HepG2 (cell line): Measurements from ENCODE around the gene DHX57. TPM values are rescaled to one million over a fixed set of nuclear protein-coding genes. Genes with fewer than 3 reads are reported as not detected.

Experiments
- ATAC-seq: fragments of 200-7000 bp; cut with Tn5 transposase; 3 replicates; pipeline ENCODE4 v1.9.1; 2020; ENCODE audit warnings: mild to moderate bottlenecking, moderate library complexity
- BruUV-seq: library from RNA; stranded (reverse); fragments of 400-500 nt; replicated peaks from 2 replicates; lab custom pipeline; 2021; lab: Mats Ljungman, UMichigan
- CTCF ChIA-PET: fragments of 300-600 bp; formaldehyde crosslinking; extraction: SDS; loops from one replicate; lab custom pipeline; 2021; ENCODE audit warnings: low total read pairs, inconsistent platforms, low intra/inter-chr PET ratio; lab: Yijun Ruan, JAX
- POLR2A ChIA-PET: fragments of 350-600 bp; sonication (Branson Sonifier 250); formaldehyde crosslinking; loops from one replicate; lab custom pipeline; 2020; ENCODE audit warnings: antibody characterized with exemption, inconsistent platforms; lab: Yijun Ruan, JAX
- DNase-seq: peaks from one replicate; pipeline ENCODE4 v3.0.0-alpha.2; 2015; ENCODE audit warnings: low spot score
- FAIRE-seq: peaks from 3 replicates; lab custom pipeline; 2011; peaks lifted over from hg19 to GRCh38; lab: Jason Lieb, UNC
- H2AFZ ChIP-seq: one replicate; pipeline ENCODE4 v1.6.1; 2011; ENCODE audit warnings: low read length, inconsistent platforms
- H3K27ac ChIP-seq: fragments of 300-600 bp; 3 replicates; pipeline ENCODE4 v1.8.0; 2011; ENCODE audit warnings: mixed run types, mild to moderate bottlenecking, mixed read lengths, low read length, inconsistent platforms; ENCODE audit not compliant: insufficient read depth; ENCODE audit errors: extremely low read length
- H3K27me3 ChIP-seq, 2 experiments: fragments of 200-600 bp in 1 of 2; 2 replicates in 1 of 2; 3 replicates in 1 of 2; pipeline versions ENCODE4 v1.6.0 to v1.8.0; 2011; ENCODE audit warnings: low read length in 2 of 2, mild to moderate bottlenecking in 2 of 2, moderate library complexity in 2 of 2, inconsistent platforms in 1 of 2; ENCODE audit not compliant: insufficient read depth in 2 of 2, control insufficient read depth in 1 of 2
- H3K36me3 ChIP-seq, 2 experiments: fragments of 200-600 bp in 1 of 2; replicated peaks in 1 of 2; 2 replicates in 1 of 2; 3 replicates in 1 of 2; pipeline versions ENCODE4 v1.5.1 to v1.8.0; 2011; ENCODE audit warnings: low read length in 2 of 2, inconsistent platforms in 1 of 2; ENCODE audit not compliant: insufficient read depth in 2 of 2, control insufficient read depth in 1 of 2
- H3K4me1 ChIP-seq: 2 replicates; pipeline ENCODE4 v1.5.1; 2012; ENCODE audit warnings: low read length, inconsistent platforms; ENCODE audit not compliant: insufficient read depth
- H3K4me2 ChIP-seq: 2 replicates; pipeline ENCODE4 v1.6.0; 2011; ENCODE audit warnings: low read depth, low read length, inconsistent platforms
- H3K4me3 ChIP-seq, 3 experiments: fragments of 200-600 bp in 1 of 3; sonication (generic), shearing (Covaris generic) in 1 of 3; replicated peaks in 1 of 3; 2 replicates each; pipeline ENCODE4 v1.5.1; 2011 to 2016; ENCODE audit warnings: low read length in 3 of 3, inconsistent platforms in 2 of 3, low read depth in 2 of 3, mild to moderate bottlenecking in 2 of 3, control low read depth in 1 of 3, mixed read lengths in 1 of 3; ENCODE audit not compliant: insufficient read depth in 1 of 3
- H3K79me2 ChIP-seq: one replicate; pipeline ENCODE4 v1.6.1; 2011; ENCODE audit warnings: low read length, inconsistent platforms; ENCODE audit not compliant: insufficient read depth
- H3K9ac ChIP-seq: 2 replicates; pipeline ENCODE4 v1.6.0; 2011; ENCODE audit warnings: mild to moderate bottlenecking, low read depth, low read length, inconsistent platforms; ENCODE audit not compliant: insufficient read depth
- H3K9me3 ChIP-seq: 2 replicates; pipeline ENCODE4 v1.5.1; 2012; ENCODE audit warnings: mild to moderate bottlenecking, low read length
- H4K20me1 ChIP-seq: 2 replicates; pipeline ENCODE4 v1.6.0; 2011; ENCODE audit warnings: inconsistent platforms, mild to moderate bottlenecking, low read length, moderate library complexity; ENCODE audit not compliant: insufficient read depth
- NFRKB ChIP-seq: fragments of 450-650 bp; IDR thresholded peaks from 2 replicates; pipeline ENCODE4 v1.6.1; 2017
- ZC3H4 ChIP-seq: sonication (generic); formaldehyde crosslinking; IDR thresholded peaks from 2 replicates; pipeline ENCODE4 v1.4.0; 2020; ENCODE audit warnings: missing genetic modification reagents, borderline replicate concordance
- ZNF552 ChIP-seq: sonication (generic); formaldehyde crosslinking; IDR thresholded peaks from 2 replicates; pipeline ENCODE4 v1.9.0; 2022; ENCODE audit warnings: missing genetic modification reagents, mild to moderate bottlenecking, borderline replicate concordance
- ZNF558 ChIP-seq: sonication (generic); formaldehyde crosslinking; IDR thresholded peaks from 2 replicates; pipeline ENCODE4 v1.9.0; 2022; ENCODE audit warnings: mild to moderate bottlenecking, missing genetic modification reagents, borderline replicate concordance
- WGBS: methylation state at CpG from one replicate; pipeline ENCODE4 v1.1.6; 2017; ENCODE audit warnings: low lambda C conversion rate; 5-methylcytosine and 5-hydroxymethylcytosine counted together
- in situ Hi-C: cut with HindIII; loops from 2 replicates; pipeline ENCODE4 v1.10.0; 2017; ENCODE audit warnings: low pct_unique_long_range_greater_than_20kb; ENCODE audit not compliant: extremely low pct_ligation_motif_present
- intact Hi-C: fragments of 100-400 bp; cut with micrococcal nuclease; formaldehyde crosslinking; loops from one replicate; pipeline ENCODE4 v1.10.0; 2022; ENCODE audit not compliant: unreplicated experiment
- polyA plus RNA-seq, 8 experiments: library from polyadenylated mRNA; depleted of rRNA in 3 of 8; stranded (reverse) in 7 of 8; unstranded in 1 of 8; fragments of >200 nt; fragmentation: Illumina TruSeq in 4 of 8; extraction: Trizol in 4 of 8; gene quantifications; 2 replicates each; pipeline versions ENCODE4 v1.2.1 to v1.2.3, GENCODE V29; 2011 to 2016; ENCODE audit warnings: low read depth in 4 of 8, missing spikeins in 1 of 8, mixed read lengths in 1 of 8; ENCODE audit not compliant: insufficient read depth in 1 of 8
- total RNA-seq, 5 experiments: library from RNA; depleted of rRNA; stranded (reverse); fragments of >200 nt; fragmentation: Illumina TruSeq; extraction: Trizol; gene quantifications; 2 replicates each; pipeline ENCODE4 v1.2.3, GENCODE V29; 2016; ENCODE audit warnings: low read depth in 1 of 5
- TF ChIP-seq, protein P1 (sequence below): IDR thresholded peaks from 2 replicates; pipeline ENCODE4 v1.6.1; 2012; ENCODE audit warnings: low read depth, low read length, improper control_type of control experiment
- TF ChIP-seq, protein P2 (sequence below): sonication (generic); formaldehyde crosslinking; IDR thresholded peaks from 2 replicates; pipeline ENCODE4 v1.4.0; 2020; ENCODE audit warnings: missing genetic modification reagents
- TF ChIP-seq, protein P3 (sequence below): sonication (generic); formaldehyde crosslinking; IDR thresholded peaks from 2 replicates; pipeline ENCODE4 v1.8.0; 2022; ENCODE audit warnings: mild to moderate bottlenecking, missing genetic modification reagents, moderate library complexity
- TF ChIP-seq, protein P4 (sequence below): sonication (generic); formaldehyde crosslinking; IDR thresholded peaks from 2 replicates; pipeline ENCODE4 v1.4.0; 2020; ENCODE audit warnings: missing genetic modification reagents
- TF ChIP-seq, protein P5 (sequence below): conservative IDR thresholded peaks from 2 replicates; pipeline ENCODE4 v1.6.1; 2018; ENCODE audit warnings: missing genetic modification reagents

Gene DHX57
- total and polyA plus RNA-seq, 2 of the 13 experiments (the other 11 are each of a cell fraction or from before 2014, with no cell fraction given): 9.2 to 24.2 TPM

DNA sequence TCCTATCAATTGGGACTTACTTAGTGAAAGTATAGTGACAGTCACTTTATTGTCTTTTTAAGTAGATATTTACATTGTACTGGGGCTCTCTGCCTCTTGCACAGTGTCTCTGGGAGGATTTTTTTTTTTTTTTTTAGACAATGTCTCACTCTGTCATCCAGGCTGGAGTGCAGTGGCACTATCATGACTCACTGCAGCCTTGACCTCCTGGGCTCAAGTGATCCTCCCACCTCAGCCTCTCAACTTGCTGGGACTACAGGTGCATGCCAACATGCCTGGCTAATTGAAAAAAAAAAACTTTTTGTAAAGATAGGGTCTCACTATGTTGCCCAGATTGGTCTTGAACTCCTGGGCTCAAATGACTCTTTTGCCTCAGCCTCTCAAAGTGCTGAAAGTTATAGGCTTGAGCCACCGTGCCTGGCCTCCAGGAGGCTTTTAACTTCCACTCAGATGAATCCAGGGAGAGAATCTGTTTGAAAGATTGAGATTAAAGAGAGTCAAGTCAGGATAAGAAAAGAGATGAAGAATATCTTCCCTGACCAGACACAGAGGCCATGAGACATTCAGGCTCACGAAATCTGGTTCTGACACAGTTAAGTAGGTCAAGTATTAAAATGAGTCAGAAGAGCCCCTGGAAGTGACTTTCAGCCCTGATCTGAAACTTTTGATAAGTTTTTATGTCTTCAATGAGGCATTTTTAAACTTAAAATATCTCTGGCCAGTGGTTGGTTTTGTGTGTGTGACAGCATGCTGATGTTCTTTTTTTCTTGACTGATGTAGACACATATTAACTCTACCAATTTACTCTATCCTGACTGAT is 32.2 kb upstream of the DHX57 start:
- peak overlapping the region in 1 of 3 experiments; percentile 14; a peak in 1 of 6 replicates for H3K4me3 ChIP-seq
- H2AFZ ChIP-seq: no peak overlapping the region
- no peaks in the 10 kb centered on the region for H3K27me3 ChIP-seq
- no peaks in the 10 kb centered on the region for H4K20me1 ChIP-seq
- H3K36me3 ChIP-seq: no peaks in the 10 kb centered on the region
- DNase-seq (peak; percentile 89), FAIRE-seq (peak; percentile 39), ATAC-seq (peak; percentile 91)
- in situ Hi-C loops (no loop called here), intact Hi-C loops (no loop called here)
- BruUV-seq: no TSS peak
- H3K9me3 ChIP-seq: no peaks in the 10 kb centered on the region
- no peaks in the 10 kb centered on the region for H3K79me2 ChIP-seq
- H3K27ac ChIP-seq: peak overlapping the region; percentile 18
- 0 out of 2 replicates have a peak overlapping the region, but pooled peaks have one; percentile 25 for H3K9ac ChIP-seq
- POLR2A ChIA-PET: interaction anchor here (0.7 to 1.5 kb wide), 3 partner anchors 8 to 32 kb away, joined by 3 read pairs; partner anchors contain the start of genes DHX57 and MORN2
- peak overlapping the region; percentile 56 for H3K4me2 ChIP-seq
- WGBS: 65% methylated on average over 2 of the region's 2 CpGs
- H3K4me1 ChIP-seq: peaks cover 46% of the 10 kb centered on the region
- CTCF ChIA-PET: no interaction called here
- TF ChIP-seq, protein P1, sequence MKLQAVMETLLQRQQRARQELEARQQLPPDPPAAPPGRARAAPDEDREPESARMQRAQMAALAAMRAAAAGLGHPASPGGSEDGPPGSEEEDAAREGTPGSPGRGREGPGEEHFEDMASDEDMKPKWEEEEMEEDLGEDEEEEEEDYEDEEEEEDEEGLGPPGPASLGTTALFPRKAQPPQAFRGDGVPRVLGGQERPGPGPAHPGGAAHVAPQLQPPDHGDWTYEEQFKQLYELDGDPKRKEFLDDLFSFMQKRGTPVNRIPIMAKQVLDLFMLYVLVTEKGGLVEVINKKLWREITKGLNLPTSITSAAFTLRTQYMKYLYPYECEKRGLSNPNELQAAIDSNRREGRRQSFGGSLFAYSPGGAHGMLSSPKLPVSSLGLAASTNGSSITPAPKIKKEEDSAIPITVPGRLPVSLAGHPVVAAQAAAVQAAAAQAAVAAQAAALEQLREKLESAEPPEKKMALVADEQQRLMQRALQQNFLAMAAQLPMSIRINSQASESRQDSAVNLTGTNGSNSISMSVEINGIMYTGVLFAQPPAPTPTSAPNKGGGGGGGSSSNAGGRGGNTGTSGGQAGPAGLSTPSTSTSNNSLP: peak; percentile 57; the same call in 1 of the 2 replicates
- TF ChIP-seq, protein P2, sequence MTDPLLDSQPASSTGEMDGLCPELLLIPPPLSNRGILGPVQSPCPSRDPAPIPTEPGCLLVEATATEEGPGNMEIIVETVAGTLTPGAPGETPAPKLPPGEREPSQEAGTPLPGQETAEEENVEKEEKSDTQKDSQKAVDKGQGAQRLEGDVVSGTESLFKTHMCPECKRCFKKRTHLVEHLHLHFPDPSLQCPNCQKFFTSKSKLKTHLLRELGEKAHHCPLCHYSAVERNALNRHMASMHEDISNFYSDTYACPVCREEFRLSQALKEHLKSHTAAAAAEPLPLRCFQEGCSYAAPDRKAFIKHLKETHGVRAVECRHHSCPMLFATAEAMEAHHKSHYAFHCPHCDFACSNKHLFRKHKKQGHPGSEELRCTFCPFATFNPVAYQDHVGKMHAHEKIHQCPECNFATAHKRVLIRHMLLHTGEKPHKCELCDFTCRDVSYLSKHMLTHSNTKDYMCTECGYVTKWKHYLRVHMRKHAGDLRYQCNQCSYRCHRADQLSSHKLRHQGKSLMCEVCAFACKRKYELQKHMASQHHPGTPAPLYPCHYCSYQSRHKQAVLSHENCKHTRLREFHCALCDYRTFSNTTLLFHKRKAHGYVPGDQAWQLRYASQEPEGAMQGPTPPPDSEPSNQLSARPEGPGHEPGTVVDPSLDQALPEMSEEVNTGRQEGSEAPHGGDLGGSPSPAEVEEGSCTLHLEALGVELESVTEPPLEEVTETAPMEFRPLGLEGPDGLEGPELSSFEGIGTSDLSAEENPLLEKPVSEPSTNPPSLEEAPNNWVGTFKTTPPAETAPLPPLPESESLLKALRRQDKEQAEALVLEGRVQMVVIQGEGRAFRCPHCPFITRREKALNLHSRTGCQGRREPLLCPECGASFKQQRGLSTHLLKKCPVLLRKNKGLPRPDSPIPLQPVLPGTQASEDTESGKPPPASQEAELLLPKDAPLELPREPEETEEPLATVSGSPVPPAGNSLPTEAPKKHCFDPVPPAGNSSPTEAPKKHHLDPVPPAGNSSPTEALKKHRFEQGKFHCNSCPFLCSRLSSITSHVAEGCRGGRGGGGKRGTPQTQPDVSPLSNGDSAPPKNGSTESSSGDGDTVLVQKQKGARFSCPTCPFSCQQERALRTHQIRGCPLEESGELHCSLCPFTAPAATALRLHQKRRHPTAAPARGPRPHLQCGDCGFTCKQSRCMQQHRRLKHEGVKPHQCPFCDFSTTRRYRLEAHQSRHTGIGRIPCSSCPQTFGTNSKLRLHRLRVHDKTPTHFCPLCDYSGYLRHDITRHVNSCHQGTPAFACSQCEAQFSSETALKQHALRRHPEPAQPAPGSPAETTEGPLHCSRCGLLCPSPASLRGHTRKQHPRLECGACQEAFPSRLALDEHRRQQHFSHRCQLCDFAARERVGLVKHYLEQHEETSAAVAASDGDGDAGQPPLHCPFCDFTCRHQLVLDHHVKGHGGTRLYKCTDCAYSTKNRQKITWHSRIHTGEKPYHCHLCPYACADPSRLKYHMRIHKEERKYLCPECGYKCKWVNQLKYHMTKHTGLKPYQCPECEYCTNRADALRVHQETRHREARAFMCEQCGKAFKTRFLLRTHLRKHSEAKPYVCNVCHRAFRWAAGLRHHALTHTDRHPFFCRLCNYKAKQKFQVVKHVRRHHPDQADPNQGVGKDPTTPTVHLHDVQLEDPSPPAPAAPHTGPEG (CRISPR knock-in tag): no peak
- no peak for TF ChIP-seq ZNF552 (CRISPR knock-in tag)
- no peak for TF ChIP-seq ZNF558 (CRISPR knock-in tag)
- TF ChIP-seq, protein P3, sequence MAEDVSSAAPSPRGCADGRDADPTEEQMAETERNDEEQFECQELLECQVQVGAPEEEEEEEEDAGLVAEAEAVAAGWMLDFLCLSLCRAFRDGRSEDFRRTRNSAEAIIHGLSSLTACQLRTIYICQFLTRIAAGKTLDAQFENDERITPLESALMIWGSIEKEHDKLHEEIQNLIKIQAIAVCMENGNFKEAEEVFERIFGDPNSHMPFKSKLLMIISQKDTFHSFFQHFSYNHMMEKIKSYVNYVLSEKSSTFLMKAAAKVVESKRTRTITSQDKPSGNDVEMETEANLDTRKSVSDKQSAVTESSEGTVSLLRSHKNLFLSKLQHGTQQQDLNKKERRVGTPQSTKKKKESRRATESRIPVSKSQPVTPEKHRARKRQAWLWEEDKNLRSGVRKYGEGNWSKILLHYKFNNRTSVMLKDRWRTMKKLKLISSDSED (CRISPR knock-in tag): no peak
- TF ChIP-seq NFRKB: no peak
- no peak for TF ChIP-seq ZC3H4
- TF ChIP-seq, protein P4, sequence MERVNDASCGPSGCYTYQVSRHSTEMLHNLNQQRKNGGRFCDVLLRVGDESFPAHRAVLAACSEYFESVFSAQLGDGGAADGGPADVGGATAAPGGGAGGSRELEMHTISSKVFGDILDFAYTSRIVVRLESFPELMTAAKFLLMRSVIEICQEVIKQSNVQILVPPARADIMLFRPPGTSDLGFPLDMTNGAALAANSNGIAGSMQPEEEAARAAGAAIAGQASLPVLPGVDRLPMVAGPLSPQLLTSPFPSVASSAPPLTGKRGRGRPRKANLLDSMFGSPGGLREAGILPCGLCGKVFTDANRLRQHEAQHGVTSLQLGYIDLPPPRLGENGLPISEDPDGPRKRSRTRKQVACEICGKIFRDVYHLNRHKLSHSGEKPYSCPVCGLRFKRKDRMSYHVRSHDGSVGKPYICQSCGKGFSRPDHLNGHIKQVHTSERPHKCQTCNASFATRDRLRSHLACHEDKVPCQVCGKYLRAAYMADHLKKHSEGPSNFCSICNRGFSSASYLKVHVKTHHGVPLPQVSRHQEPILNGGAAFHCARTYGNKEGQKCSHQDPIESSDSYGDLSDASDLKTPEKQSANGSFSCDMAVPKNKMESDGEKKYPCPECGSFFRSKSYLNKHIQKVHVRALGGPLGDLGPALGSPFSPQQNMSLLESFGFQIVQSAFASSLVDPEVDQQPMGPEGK (CRISPR knock-in tag): no peak; the same call in 1 of the 2 replicates
- TF ChIP-seq, protein P5, sequence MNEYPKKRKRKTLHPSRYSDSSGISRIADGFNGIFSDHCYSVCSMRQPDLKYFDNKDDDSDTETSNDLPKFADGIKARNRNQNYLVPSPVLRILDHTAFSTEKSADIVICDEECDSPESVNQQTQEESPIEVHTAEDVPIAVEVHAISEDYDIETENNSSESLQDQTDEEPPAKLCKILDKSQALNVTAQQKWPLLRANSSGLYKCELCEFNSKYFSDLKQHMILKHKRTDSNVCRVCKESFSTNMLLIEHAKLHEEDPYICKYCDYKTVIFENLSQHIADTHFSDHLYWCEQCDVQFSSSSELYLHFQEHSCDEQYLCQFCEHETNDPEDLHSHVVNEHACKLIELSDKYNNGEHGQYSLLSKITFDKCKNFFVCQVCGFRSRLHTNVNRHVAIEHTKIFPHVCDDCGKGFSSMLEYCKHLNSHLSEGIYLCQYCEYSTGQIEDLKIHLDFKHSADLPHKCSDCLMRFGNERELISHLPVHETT (CRISPR knock-in tag): 0 out of 2 replicates have a peak, but pooled peaks have one; percentile 59
